ENCODE data around the gene CA10. TPM values are rescaled to one million over a fixed set of nuclear protein-coding genes. Genes with fewer than 3 reads are reported as not detected.

The CA10 gene
- total RNA-seq, 1 experiment from 2014 or later: 0.46 TPM

DNA sequence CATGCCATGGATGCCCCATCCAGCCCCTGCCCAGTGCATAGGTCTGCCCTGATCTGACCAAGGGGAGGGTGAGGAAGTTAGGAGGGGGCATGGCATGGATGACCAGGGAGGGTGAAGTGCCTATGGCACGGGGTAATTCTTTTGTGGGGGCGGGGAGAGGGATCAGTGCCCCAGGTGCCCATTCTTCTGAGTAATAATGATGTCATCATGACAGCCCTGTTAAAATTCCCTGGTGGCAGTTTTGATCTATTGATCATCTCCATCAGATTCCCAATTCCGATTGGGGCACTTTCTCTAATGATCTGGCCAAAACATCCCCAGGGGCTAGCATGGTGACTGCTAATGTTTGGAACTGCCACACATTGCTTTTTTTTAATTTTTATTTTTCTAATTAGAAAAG, 506.0 kb downstream of the CA10 start:
- Histone ChIP-seq H3T11ph (ENCODE audit: low read length) (no peak overlapping the region), H3K27me3 (ENCODE audit: insufficient read depth, low read length) (no peaks in the 10 kb centered on the region), H3K4me1 (ENCODE audit: insufficient read depth, low read length) (no peaks in the 10 kb centered on the region), H2AFZ (ENCODE audit: low read length) (no peak overlapping the region), H3K79me2 (ENCODE audit: insufficient read depth, low read length) (no peaks in the 10 kb centered on the region), H3K9ac (ENCODE audit: extremely low read depth, insufficient read length, low read length) (no peak overlapping the region), H4K5ac (ENCODE audit: insufficient read length, low read depth, low read length) (no peak overlapping the region), H3K23me2 (ENCODE audit: insufficient read length, low read depth, low read length, poor library complexity, severe bottlenecking) (no peaks in the 10 kb centered on the region), H3K23ac (ENCODE audit: insufficient read length, low read depth, low read length) (no peak overlapping the region), H2BK5ac (ENCODE audit: insufficient read length, low read length) (no peak overlapping the region), H4K8ac (replicated peaks; ENCODE audit: insufficient read length, low read depth, low read length) (no peak overlapping the region), H3K9me3 (ENCODE audit: control insufficient read depth, low read depth, low read length) (no peaks in the 10 kb centered on the region), H2BK12ac (ENCODE audit: insufficient read length, low read depth, low read length) (no peak overlapping the region), H2BK15ac (ENCODE audit: low read depth, low read length) (no peak overlapping the region), H2BK120ac (ENCODE audit: low read depth, low read length, poor library complexity, severe bottlenecking) (no peak overlapping the region), H3K4me2 (ENCODE audit: insufficient read depth, insufficient read length, low read length) (no peak overlapping the region), H3K4ac (ENCODE audit: low read depth, low read length) (no peak overlapping the region), H2BK20ac (ENCODE audit: low read depth, low read length, poor library complexity, severe bottlenecking) (no peak overlapping the region), H3K27ac (ENCODE audit: insufficient read length, low read depth, low read length) (no peak overlapping the region), H3K14ac (ENCODE audit: insufficient read depth, low read length) (no peak overlapping the region), H3K18ac (ENCODE audit: insufficient read length, low read depth, low read length) (no peak overlapping the region), H4K20me1 (ENCODE audit: control insufficient read depth, insufficient read depth, insufficient read length) (no peaks in the 10 kb centered on the region), H4K91ac (ENCODE audit: insufficient read length, low read depth, low read length) (no peak overlapping the region), H3K56ac (ENCODE audit: insufficient read length, low read depth, low read length) (no peak overlapping the region), H2AK5ac (ENCODE audit: insufficient read length, low read length) (no peak overlapping the region), H3K79me1 (ENCODE audit: insufficient read depth, low read depth, low read length, poor library complexity, severe bottlenecking) (no peaks in the 10 kb centered on the region)
- Mint-ChIP-seq H3K27ac (no peak overlapping the region), H3K4me1 (peaks cover 4 to 5% of the 10 kb centered on the region in 2 experiments; a peak in 2 of 4 replicates), H3K36me3 (ENCODE audit: insufficient read depth in 1 of 3, low read depth in 3 of 3) (no peaks in the 10 kb centered on the region), H3K4me3 (no peak overlapping the region), H3K27me3 (ENCODE audit: low read depth) (no peaks in the 10 kb centered on the region; the same call in none of the 2 replicates), H3K9me3 (no peaks in the 10 kb centered on the region)
- no peak for DNase-seq
- TF ChIP-seq, protein P1, sequence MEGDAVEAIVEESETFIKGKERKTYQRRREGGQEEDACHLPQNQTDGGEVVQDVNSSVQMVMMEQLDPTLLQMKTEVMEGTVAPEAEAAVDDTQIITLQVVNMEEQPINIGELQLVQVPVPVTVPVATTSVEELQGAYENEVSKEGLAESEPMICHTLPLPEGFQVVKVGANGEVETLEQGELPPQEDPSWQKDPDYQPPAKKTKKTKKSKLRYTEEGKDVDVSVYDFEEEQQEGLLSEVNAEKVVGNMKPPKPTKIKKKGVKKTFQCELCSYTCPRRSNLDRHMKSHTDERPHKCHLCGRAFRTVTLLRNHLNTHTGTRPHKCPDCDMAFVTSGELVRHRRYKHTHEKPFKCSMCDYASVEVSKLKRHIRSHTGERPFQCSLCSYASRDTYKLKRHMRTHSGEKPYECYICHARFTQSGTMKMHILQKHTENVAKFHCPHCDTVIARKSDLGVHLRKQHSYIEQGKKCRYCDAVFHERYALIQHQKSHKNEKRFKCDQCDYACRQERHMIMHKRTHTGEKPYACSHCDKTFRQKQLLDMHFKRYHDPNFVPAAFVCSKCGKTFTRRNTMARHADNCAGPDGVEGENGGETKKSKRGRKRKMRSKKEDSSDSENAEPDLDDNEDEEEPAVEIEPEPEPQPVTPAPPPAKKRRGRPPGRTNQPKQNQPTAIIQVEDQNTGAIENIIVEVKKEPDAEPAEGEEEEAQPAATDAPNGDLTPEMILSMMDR (conservative IDR thresholded peaks at IDR 0.05): no peak
- WGBS (ENCODE audit: extremely low coverage, insufficient read length, low lambda C conversion rate): no CpG with 5 or more reads among the region's 3 CpGs

All from H9 (cell line).